A673 (cell line): ENCODE results near the gene NQO1.

ENCODE experiments used
- EZH2 ChIP-seq: fragments of 200-600 bp; sonication (generic); IDR thresholded peaks from 2 replicates; pipeline ENCODE4 v1.6.1; 2017; ENCODE audit warnings: borderline replicate concordance, low read depth, mild to moderate bottlenecking, mixed read lengths, antibody characterized with exemption, low read length; ENCODE audit not compliant: poor library complexity, severe bottlenecking
- TF ChIP-seq, protein P1 (sequence below): fragments of 300-800, 200-600 bp; sonication (generic); conservative IDR thresholded peaks from 2 replicates; pipeline ENCODE4 v1.5.1; 2017; ENCODE audit warnings: low read depth, mild to moderate bottlenecking, antibody characterized with exemption, low read length, moderate library complexity, mixed read lengths

DNA sequence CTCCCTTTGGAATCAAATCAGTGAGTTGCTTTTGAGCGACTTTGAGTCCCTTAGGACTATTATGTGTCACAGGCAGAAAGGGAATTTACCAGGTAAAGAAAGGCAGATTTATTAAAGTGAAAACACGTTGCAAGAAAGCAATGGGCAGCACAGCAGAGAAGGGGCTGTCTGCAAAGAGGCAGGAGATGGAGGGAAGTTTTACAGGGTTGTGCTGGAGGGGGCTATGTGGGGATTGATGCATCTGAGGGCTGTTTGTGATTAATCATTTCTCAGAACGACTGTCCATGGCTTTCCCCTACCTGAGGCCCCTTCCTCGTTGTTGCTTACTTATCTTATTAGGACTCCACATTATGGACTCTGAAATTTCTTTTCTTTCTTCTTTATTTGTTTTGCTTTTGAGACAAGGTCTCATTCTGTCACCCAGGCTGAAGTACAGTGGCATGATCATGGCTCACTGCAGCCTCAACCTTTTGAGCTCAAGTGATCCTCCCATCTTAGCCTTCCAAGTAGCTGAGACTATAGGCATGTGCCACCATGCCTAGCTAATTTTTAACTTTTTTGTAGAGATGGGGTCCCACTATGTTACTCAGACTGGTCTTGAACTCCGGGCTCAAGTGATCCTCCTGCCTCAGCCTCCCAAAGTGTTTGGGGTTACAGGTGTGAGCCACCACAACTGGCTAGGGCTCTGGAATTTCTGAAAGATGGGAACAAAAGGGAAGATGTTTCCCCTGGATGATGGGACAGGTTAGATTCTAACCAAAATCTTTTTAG, 41.3 kb upstream of the NQO1 start:
- TF ChIP-seq, protein P1, sequence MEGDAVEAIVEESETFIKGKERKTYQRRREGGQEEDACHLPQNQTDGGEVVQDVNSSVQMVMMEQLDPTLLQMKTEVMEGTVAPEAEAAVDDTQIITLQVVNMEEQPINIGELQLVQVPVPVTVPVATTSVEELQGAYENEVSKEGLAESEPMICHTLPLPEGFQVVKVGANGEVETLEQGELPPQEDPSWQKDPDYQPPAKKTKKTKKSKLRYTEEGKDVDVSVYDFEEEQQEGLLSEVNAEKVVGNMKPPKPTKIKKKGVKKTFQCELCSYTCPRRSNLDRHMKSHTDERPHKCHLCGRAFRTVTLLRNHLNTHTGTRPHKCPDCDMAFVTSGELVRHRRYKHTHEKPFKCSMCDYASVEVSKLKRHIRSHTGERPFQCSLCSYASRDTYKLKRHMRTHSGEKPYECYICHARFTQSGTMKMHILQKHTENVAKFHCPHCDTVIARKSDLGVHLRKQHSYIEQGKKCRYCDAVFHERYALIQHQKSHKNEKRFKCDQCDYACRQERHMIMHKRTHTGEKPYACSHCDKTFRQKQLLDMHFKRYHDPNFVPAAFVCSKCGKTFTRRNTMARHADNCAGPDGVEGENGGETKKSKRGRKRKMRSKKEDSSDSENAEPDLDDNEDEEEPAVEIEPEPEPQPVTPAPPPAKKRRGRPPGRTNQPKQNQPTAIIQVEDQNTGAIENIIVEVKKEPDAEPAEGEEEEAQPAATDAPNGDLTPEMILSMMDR, result no peak
- TF ChIP-seq EZH2, result no peak
